Measurements from ENCODE around the gene SEMA4C. TPM values are rescaled to one million over a fixed set of nuclear protein-coding genes. Genes with fewer than 3 reads are reported as not detected.

Gene SEMA4C
- total and polyA plus RNA-seq, 9 of the 15 experiments (the other 6 are each of a cell fraction or from before 2014, with no cell fraction given): 0.32 to 59.7 (median 23.9) TPM

DNA sequence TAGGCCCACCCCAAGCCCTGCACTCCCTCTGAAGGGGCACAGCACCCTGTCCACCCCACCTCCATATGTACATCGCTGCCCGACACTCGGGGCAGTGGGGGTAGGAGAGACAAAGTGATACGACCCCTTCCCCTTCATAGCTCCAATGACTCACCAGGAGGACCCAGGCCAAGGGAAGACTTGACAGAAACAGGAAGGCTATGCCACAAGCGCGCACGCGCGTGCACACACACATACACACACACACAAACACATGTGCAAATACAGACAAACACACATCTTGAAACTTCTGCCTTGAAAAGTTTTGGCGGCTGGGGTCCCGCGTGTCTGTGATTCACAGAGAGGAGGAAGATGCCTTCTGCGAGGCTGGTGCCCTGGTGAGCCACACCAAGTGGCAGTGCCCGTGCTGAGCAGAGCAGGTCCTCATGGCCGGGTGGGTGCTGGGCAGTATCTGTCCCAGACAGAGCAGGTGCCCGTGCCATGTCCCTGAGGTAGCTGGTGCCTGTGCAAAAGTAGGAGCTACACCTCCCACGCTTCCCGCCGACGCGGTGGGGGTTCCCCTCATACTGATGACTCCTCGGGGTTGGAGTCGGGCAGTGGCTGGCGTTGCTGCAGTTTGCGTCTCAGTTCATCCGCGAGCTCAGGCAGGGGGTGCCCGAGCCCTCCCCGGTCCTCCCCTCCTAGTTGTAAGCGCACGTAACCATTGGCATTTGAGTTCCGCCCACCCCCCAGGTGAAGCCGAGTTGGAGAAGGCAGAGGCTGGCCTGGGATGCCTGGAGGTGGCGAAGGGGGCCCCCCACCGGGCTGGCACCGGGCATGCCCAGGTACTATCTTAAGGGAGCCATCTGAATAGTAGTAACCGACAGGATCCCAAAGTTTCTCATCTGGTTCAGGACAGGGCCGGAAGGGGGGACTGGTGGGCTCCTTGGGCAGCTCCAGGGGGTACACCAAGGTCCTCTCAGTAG, 9.5 kb downstream of the SEMA4C start (continued):
- TF ChIP-seq, protein P1, sequence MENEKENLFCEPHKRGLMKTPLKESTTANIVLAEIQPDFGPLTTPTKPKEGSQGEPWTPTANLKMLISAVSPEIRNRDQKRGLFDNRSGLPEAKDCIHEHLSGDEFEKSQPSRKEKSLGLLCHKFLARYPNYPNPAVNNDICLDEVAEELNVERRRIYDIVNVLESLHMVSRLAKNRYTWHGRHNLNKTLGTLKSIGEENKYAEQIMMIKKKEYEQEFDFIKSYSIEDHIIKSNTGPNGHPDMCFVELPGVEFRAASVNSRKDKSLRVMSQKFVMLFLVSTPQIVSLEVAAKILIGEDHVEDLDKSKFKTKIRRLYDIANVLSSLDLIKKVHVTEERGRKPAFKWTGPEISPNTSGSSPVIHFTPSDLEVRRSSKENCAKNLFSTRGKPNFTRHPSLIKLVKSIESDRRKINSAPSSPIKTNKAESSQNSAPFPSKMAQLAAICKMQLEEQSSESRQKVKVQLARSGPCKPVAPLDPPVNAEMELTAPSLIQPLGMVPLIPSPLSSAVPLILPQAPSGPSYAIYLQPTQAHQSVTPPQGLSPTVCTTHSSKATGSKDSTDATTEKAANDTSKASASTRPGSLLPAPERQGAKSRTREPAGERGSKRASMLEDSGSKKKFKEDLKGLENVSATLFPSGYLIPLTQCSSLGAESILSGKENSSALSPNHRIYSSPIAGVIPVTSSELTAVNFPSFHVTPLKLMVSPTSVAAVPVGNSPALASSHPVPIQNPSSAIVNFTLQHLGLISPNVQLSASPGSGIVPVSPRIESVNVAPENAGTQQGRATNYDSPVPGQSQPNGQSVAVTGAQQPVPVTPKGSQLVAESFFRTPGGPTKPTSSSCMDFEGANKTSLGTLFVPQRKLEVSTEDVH (IDR thresholded peaks at IDR 0.05; ENCODE audit: low read depth, partially characterized antibody): peak; percentile 44
- TF ChIP-seq PTTG1 (tag; IDR thresholded peaks at IDR 0.05; ENCODE audit: low read depth): no peak
- peak; percentile 27; the same call in 1 of the 2 replicates for TF ChIP-seq EGR1 (conservative IDR thresholded peaks at IDR 0.05)

DNA sequence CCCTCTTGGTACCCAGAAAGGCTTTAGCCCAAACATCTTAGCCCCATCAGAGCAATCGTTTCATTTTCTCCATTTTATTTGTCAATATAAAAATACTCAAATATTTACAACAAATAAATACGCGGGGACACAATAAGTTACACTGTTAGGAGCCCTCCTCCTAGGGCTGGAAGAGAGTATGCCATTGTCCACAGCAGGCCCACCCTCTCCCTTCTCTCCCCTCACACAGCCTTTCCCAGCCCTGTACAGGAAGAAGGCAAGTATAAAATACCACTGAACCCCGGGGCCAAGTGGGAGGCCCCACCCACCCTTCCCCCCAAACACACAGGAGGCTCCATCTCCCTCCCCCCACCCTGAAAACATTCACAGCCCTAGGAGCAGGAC, 10.2 kb downstream of the SEMA4C start:
- peaks cover 24 to 61% of the 10 kb centered on the region in 2 experiments for H3K4me1 ChIP-seq (replicated peaks in 1 of 2; ENCODE audit: control insufficient read depth in 2 of 2, insufficient read depth in 2 of 2, low read length in 2 of 2)
- H3K79me2 ChIP-seq (ENCODE audit: control insufficient read depth, insufficient read depth, low read length): peaks cover 38% of the 10 kb centered on the region
- POLR2A ChIA-PET: interaction anchor here (0.6 to 6.8 kb wide), 4 partner anchors 13 to 97 kb away, joined by 3 to 67 read pairs (median 4); partner anchors contain the start of gene SEMA4C
- TF ChIP-seq SMAD4 (CRISPR knock-in tag; conservative IDR thresholded peaks at IDR 0.05) (no peak), ZNF717 (CRISPR knock-in tag; IDR thresholded peaks at IDR 0.05) (no peak), RAD51 (IDR thresholded peaks at IDR 0.05; ENCODE audit: borderline replicate concordance, low read depth) (no peak)
- TF ChIP-seq, protein P2, sequence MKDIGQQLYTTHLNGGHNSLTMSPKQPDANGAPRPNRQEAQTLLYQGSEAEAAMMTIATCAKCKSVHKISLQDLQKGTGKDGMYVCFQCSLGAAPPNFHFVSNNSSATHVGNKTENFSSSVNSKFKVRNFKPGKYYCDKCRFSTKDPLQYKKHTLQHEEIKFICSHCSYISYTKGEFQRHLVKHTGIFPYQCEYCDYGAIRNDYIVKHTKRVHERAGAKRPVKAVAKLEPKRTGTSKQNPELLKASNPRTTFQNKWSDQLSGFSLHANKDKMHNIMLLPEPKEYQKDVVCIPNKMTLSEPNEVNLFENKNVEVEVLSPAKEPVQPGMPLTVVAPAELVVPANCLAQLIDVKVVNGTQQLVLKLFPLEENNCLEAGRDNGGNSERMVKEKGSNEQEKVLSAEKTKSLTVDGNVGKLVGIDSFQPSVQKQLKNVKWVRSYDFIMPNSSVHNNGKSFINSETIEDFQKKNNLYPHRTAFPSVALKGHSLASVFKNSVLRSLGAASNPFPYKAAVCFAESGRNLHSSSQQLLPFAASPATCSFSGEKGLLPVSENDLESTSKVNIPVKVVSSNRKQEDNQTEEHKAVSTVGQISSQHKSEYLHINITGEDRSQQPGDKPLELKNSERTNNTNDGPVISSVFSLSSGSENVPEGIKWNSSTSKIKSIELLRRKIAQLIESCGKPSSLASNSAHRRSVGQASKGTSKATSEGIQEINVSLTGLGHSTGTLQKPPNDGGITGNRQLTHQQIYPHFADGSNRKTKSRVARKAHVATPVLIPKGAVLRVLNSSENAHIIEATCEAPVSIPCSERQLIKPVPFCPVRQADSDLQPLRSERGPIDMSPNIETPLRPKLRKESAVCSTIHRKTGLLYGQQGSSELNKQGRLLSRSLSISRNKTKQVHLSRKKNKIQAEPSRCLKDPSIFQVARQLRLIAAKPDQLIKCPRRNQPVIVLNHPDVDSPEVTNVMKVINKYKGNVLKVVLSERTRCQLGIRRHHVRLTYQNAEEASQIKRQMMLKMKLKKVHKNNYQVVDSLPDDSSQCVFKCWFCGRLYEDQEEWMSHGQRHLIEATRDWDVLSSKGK (CRISPR knock-in tag; IDR thresholded peaks at IDR 0.05): no peak
- TF ChIP-seq, protein P3, sequence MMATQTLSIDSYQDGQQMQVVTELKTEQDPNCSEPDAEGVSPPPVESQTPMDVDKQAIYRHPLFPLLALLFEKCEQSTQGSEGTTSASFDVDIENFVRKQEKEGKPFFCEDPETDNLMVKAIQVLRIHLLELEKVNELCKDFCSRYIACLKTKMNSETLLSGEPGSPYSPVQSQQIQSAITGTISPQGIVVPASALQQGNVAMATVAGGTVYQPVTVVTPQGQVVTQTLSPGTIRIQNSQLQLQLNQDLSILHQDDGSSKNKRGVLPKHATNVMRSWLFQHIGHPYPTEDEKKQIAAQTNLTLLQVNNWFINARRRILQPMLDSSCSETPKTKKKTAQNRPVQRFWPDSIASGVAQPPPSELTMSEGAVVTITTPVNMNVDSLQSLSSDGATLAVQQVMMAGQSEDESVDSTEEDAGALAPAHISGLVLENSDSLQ (IDR thresholded peaks at IDR 0.05): no peak

More for the DNA sequence above, 10.2 kb downstream of the SEMA4C start:
- peak overlapping the region; percentile 62; the same call in 1 of the 2 replicates for H3K4me2 ChIP-seq (ENCODE audit: insufficient read depth, low read length)
- no peak for ATAC-seq
- CTCF ChIA-PET (ENCODE audit: low intra/inter-chr PET ratio): interaction anchor here (2.2 to 3.8 kb wide), 3 partner anchors 92 to 252 kb away, joined by 16 to 41 read pairs (median 37); no protein-coding TSS in a partner anchor
- no peaks in the 10 kb centered on the region for H3K9me3 ChIP-seq (replicated peaks; ENCODE audit: control insufficient read depth, insufficient read depth, low read depth, low read length)
- intact Hi-C loops (cut with micrococcal nuclease) (loop anchor here (2.0 to 5.0 kb wide), 2 partner anchors 13 to 253 kb away; partner anchors contain the start of gene ANKRD36), in situ Hi-C loops (cut with MboI) (loop anchor here (5.0 to 25.0 kb wide), 2 partner anchors 93 to 253 kb away; partner anchors contain the start of gene ANKRD36)
- no peaks in the 10 kb centered on the region for H4K20me1 ChIP-seq (replicated peaks; ENCODE audit: control insufficient read depth, insufficient read depth, low read length)
- H2AFZ ChIP-seq (ENCODE audit: low read depth, low read length): no peak overlapping the region
- no peak for FAIRE-seq
- H3K27me3 ChIP-seq (ENCODE audit: control insufficient read depth in 2 of 2, insufficient read depth in 2 of 2, low read length in 2 of 2): no peaks in the 10 kb centered on the region
- no peak overlapping the region for H3K4me3 ChIP-seq
- WGBS (ENCODE audit: insufficient coverage, low coverage, missing lambda C conversion rate): 73% methylated on average over 3 of the region's 4 CpGs
- no peak for DNase-seq (ENCODE audit: extremely low read depth in 1 of 4, low spot score in 3 of 4)
- peak overlapping the region; percentile 58; the same call in 2 of the 3 replicates for H3K27ac ChIP-seq (ENCODE audit: extremely low read depth, low read depth, low read length)
- peaks cover 49% of the 10 kb centered on the region for H3K36me3 ChIP-seq (ENCODE audit: control insufficient read depth, insufficient read depth, low read length)
- H3K9ac ChIP-seq (ENCODE audit: insufficient read depth in 1 of 2, low read depth in 2 of 2, low read length in 2 of 2): peak overlapping the region in 1 of 2 experiments; percentile 92; a peak in 2 of 4 replicates
- H3K9me1 ChIP-seq (ENCODE audit: control insufficient read depth, insufficient read depth, low read length): peaks cover 3% of the 10 kb centered on the region
- no TSS peak for BruUV-seq (replicated peaks)
